H1 (cell line): ENCODE data around the gene NUAK1. TPM values are rescaled to one million over a fixed set of nuclear protein-coding genes. Genes with fewer than 3 reads are reported as not detected.

Experiments
- CBX5 ChIP-seq: fragments of 300-800, 300-1000 bp; sonication (generic); IDR thresholded peaks from 2 replicates; pipeline ENCODE4 v1.7.1; 2016; ENCODE audit warnings: antibody characterized with exemption, low read length, low read depth
- CHD1 ChIP-seq: IDR thresholded peaks from 2 replicates; pipeline ENCODE4 v1.6.1; 2012; ENCODE audit warnings: low read depth, low read length, improper control_type of control experiment
- USF2 ChIP-seq: IDR thresholded peaks from 2 replicates; pipeline ENCODE4 v1.6.1; 2011; ENCODE audit warnings: low read length, improper control_type of control experiment
- YY1 ChIP-seq: IDR thresholded peaks from 2 replicates; pipeline ENCODE4 v1.6.1; 2011; ENCODE audit warnings: low read depth, mild to moderate bottlenecking, low read length
- polyA plus RNA-seq, 7 experiments: library from polyadenylated mRNA; depleted of rRNA in 3 of 7; stranded (reverse) in 5 of 7; unstranded in 2 of 7; fragments of >200 nt in 5 of 7; fragments of 200-250 nt in 2 of 7; gene quantifications; 1 replicate in 5 of 7; 2 replicates in 1 of 7; 4 replicates in 1 of 7; pipeline versions ENCODE4 v1.2.1 to v1.2.3, GENCODE V29; 2011 to 2013; ENCODE audit warnings: missing spikeins in 2 of 7, mixed read lengths in 2 of 7
- total RNA-seq: library from RNA; stranded (reverse); fragmentation: NEBNext Ultra II Directional; extraction: Animal tissue kit (Norgen Biotek cat#: 25700); gene quantifications from 2 replicates; pipeline ENCODE4 v1.2.1, GENCODE V29; 2021

NUAK1 gene
- total and polyA plus RNA-seq, 2 of the 8 experiments (the other 6 are each of a cell fraction or from before 2014, with no cell fraction given): 6.7 to 18.2 TPM

- TF ChIP-seq USF2 (no peak), YY1 (no peak), CBX5 (no peak), CHD1 (no peak)
These were observed 31.2 kb downstream of the NUAK1 start (continued) for GRCh38 chr12:106107566-106107965.
